Measurements from ENCODE around the gene MYH9.
A peak's percentile ranks its signal among the peaks of the same experiment; 100 is the strongest.

MYH9 gene

GRCh38 chr22:36343070-36343719, 44.6 kb downstream of the MYH9 start:
- Mint-ChIP-seq H3K9me3 (ENCODE audit: low read depth) (no peaks in the 10 kb centered on the region), H3K36me3 (peaks cover 25% of the 10 kb centered on the region), H3K4me1 (ENCODE audit: low read depth) (peaks cover 80% of the 10 kb centered on the region), H3K27ac (peak overlapping the region; percentile 97), H3K27me3 (no peaks in the 10 kb centered on the region), H3K4me3 (peak overlapping the region; percentile 88)

- peak overlapping the region; percentile 69 for H3K4me3 Mint-ChIP-seq
- H3K36me3 Mint-ChIP-seq, result peaks cover 33% of the 10 kb centered on the region
- H3K27me3 Mint-ChIP-seq, result no peaks in the 10 kb centered on the region
- peak overlapping the region; percentile 96 for H3K27ac Mint-ChIP-seq
- no peaks in the 10 kb centered on the region for H3K9me3 Mint-ChIP-seq (ENCODE audit: low read depth)
- H3K4me1 Mint-ChIP-seq (ENCODE audit: low read depth), result peaks cover 84% of the 10 kb centered on the region
These were observed 46.1 kb downstream of the MYH9 start for GRCh38 chr22:36341640-36342041.

- Mint-ChIP-seq H3K9me3 (ENCODE audit: low read depth) (no peaks in the 10 kb centered on the region), H3K27me3 (no peaks in the 10 kb centered on the region), H3K4me1 (ENCODE audit: low read depth) (peaks cover 87% of the 10 kb centered on the region), H3K36me3 (peaks cover 33% of the 10 kb centered on the region), H3K4me3 (peak overlapping the region; percentile 69), H3K27ac (peak overlapping the region; percentile 96)
These were observed 47.1 kb downstream of the MYH9 start for GRCh38 chr22:36340621-36341020.

- Mint-ChIP-seq H3K27me3 (no peaks in the 10 kb centered on the region), H3K27ac (peak overlapping the region; percentile 99), H3K36me3 (peaks cover 37% of the 10 kb centered on the region), H3K4me3 (peak overlapping the region; percentile 74), H3K4me1 (ENCODE audit: low read depth) (peaks cover 87% of the 10 kb centered on the region), H3K9me3 (ENCODE audit: low read depth) (no peaks in the 10 kb centered on the region)
These were observed 48.3 kb downstream of the MYH9 start for GRCh38 chr22:36339171-36340065.

GRCh38 chr22:36337365-36338130, 50.2 kb downstream of the MYH9 start:
- peak overlapping the region; percentile 99 for H3K27ac Mint-ChIP-seq
- no peaks in the 10 kb centered on the region for H3K9me3 Mint-ChIP-seq (ENCODE audit: low read depth)
- H3K4me1 Mint-ChIP-seq (ENCODE audit: low read depth), result peaks cover 94% of the 10 kb centered on the region
- H3K27me3 Mint-ChIP-seq, result no peaks in the 10 kb centered on the region
- H3K4me3 Mint-ChIP-seq, result peak overlapping the region; percentile 90
- H3K36me3 Mint-ChIP-seq, result peaks cover 44% of the 10 kb centered on the region

- no peaks in the 10 kb centered on the region for H3K9me3 Mint-ChIP-seq (ENCODE audit: low read depth)
- H3K4me3 Mint-ChIP-seq, result peak overlapping the region; percentile 90
These were observed 51.3 kb downstream of the MYH9 start for GRCh38 chr22:36336246-36337182.

GRCh38 chr22:36335621-36336020, 52.1 kb downstream of the MYH9 start:
- Mint-ChIP-seq H3K9me3 (ENCODE audit: low read depth) (no peaks in the 10 kb centered on the region), H3K27me3 (no peaks in the 10 kb centered on the region), H3K36me3 (peaks cover 39% of the 10 kb centered on the region), H3K4me3 (peak overlapping the region; percentile 90), H3K27ac (peak overlapping the region; percentile 99), H3K4me1 (ENCODE audit: low read depth) (peaks cover 93% of the 10 kb centered on the region)

More at GRCh38 chr22:36336246-36337182, 51.3 kb downstream of the MYH9 start:
- H3K4me1 Mint-ChIP-seq (ENCODE audit: low read depth), result peaks cover 93% of the 10 kb centered on the region
- H3K36me3 Mint-ChIP-seq, result peaks cover 39% of the 10 kb centered on the region
- H3K27ac Mint-ChIP-seq, result peak overlapping the region; percentile 99
- no peaks in the 10 kb centered on the region for H3K27me3 Mint-ChIP-seq

- Mint-ChIP-seq H3K27me3 (no peaks in the 10 kb centered on the region), H3K36me3 (peaks cover 39% of the 10 kb centered on the region), H3K27ac (peak overlapping the region; percentile 99), H3K4me3 (peak overlapping the region; percentile 90), H3K9me3 (ENCODE audit: low read depth) (no peaks in the 10 kb centered on the region), H3K4me1 (ENCODE audit: low read depth) (peaks cover 95% of the 10 kb centered on the region)
These were observed 52.8 kb downstream of the MYH9 start for GRCh38 chr22:36334821-36335603.

GRCh38 chr22:36334081-36334820, 53.5 kb downstream of the MYH9 start:
- H3K4me3 Mint-ChIP-seq, result peak overlapping the region; percentile 90
- H3K27ac Mint-ChIP-seq, result peak overlapping the region; percentile 99
- H3K9me3 Mint-ChIP-seq (ENCODE audit: low read depth), result no peaks in the 10 kb centered on the region
- peaks cover 37% of the 10 kb centered on the region for H3K36me3 Mint-ChIP-seq
- no peaks in the 10 kb centered on the region for H3K27me3 Mint-ChIP-seq
- peaks cover 96% of the 10 kb centered on the region for H3K4me1 Mint-ChIP-seq (ENCODE audit: low read depth)

GRCh38 chr22:36333644-36334043, 54.1 kb downstream of the MYH9 start:
- Mint-ChIP-seq H3K27ac (peak overlapping the region; percentile 99), H3K4me3 (peak overlapping the region; percentile 90), H3K27me3 (no peaks in the 10 kb centered on the region), H3K9me3 (ENCODE audit: low read depth) (no peaks in the 10 kb centered on the region), H3K36me3 (peaks cover 37% of the 10 kb centered on the region), H3K4me1 (ENCODE audit: low read depth) (peaks cover 96% of the 10 kb centered on the region)

GRCh38 chr22:36332623-36333332, 55.0 kb downstream of the MYH9 start:
- Mint-ChIP-seq H3K9me3 (ENCODE audit: low read depth) (no peaks in the 10 kb centered on the region), H3K4me1 (ENCODE audit: low read depth) (peaks cover 99% of the 10 kb centered on the region), H3K27ac (peak overlapping the region; percentile 99), H3K4me3 (peak overlapping the region; percentile 90), H3K27me3 (no peaks in the 10 kb centered on the region), H3K36me3 (peaks cover 45% of the 10 kb centered on the region)

- H3K27me3 Mint-ChIP-seq, result no peaks in the 10 kb centered on the region
- no peaks in the 10 kb centered on the region for H3K9me3 Mint-ChIP-seq (ENCODE audit: low read depth)
- peaks cover 42% of the 10 kb centered on the region for H3K36me3 Mint-ChIP-seq
- H3K27ac Mint-ChIP-seq, result peak overlapping the region; percentile 99
- H3K4me3 Mint-ChIP-seq, result peak overlapping the region; percentile 90
- H3K4me1 Mint-ChIP-seq (ENCODE audit: low read depth), result peaks cover 99% of the 10 kb centered on the region
These were observed 55.7 kb downstream of the MYH9 start for GRCh38 chr22:36331912-36332622.

Measured in activated naive CD8-positive, alpha-beta T cell (primary cell).